Measurements from ENCODE around the gene OPN4. TPM values are rescaled to one million over a fixed set of nuclear protein-coding genes. Genes with fewer than 3 reads are reported as not detected.

The OPN4 gene
- total and polyA plus RNA-seq, 9 of the 15 experiments (the other 6 are each of a cell fraction or from before 2014, with no cell fraction given): not detected

DNA sequence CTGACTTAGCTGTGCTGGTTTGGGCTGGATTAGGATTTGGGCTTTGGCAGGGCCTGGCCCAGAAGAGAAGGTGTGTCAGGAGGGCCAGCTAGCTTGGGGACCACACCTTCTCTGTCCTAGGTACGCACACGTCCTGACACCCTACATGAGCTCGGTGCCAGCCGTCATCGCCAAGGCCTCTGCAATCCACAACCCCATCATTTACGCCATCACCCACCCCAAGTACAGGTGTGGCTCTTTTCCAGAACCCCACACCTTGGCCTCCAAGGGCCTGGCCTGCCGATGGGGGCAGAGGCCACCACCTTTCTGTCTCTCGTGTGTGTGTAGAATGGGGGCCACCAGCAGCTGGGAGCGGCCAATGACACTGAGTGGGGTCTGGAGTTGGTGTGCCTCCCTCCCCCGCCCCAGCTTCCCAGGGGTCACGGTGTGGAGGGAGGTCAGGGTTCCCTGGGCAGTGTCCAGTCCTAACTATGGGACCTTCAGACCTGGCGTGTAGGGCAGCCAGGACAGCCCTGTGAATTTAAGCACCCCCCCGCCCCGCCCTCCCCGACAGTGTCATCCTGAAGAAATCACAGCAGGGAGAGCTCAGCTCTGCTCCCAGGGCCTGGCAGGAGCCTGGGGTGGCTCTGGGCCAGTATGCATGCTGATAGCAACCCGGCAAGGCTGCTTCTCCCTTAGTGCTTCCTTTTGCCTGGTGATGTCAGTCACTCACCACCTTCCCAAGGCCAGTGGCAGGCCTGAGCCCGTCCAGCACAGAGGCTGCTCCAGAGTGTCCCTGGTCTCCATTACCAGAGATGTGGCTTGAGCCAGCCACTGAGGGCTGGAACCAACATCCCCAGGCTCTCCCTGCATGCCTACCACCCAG is 7.0 kb downstream of the OPN4 start:
- no TSS peak for BruUV-seq (replicated peaks)
- no peak for ATAC-seq
- intact Hi-C loops (cut with micrococcal nuclease): no loop called here
- H3K36me3 ChIP-seq (ENCODE audit: control insufficient read depth, insufficient read depth, low read length): no peaks in the 10 kb centered on the region
- H3K9ac ChIP-seq (ENCODE audit: insufficient read depth in 1 of 2, low read depth in 2 of 2, low read length in 2 of 2): no peak overlapping the region
- H3K9me1 ChIP-seq (ENCODE audit: control insufficient read depth, insufficient read depth, low read length): no peaks in the 10 kb centered on the region
- no peak for FAIRE-seq
- H3K27me3 ChIP-seq (ENCODE audit: control insufficient read depth in 2 of 2, insufficient read depth in 2 of 2, low read length in 2 of 2): peaks cover 8 to 92% of the 10 kb centered on the region in 2 experiments; a peak in 4 of 5 replicates
- H3K9me3 ChIP-seq (replicated peaks; ENCODE audit: control insufficient read depth, insufficient read depth, low read depth, low read length): no peaks in the 10 kb centered on the region
- no peak overlapping the region for H3K4me2 ChIP-seq (ENCODE audit: insufficient read depth, low read length)
- CTCF ChIA-PET (ENCODE audit: low intra/inter-chr PET ratio): no interaction called here
- DNase-seq (ENCODE audit: extremely low read depth in 1 of 4, low spot score in 3 of 4): no peak
- H3K4me3 ChIP-seq: no peak overlapping the region
- in situ Hi-C loops (cut with MboI): no loop called here
- no peaks in the 10 kb centered on the region for H4K20me1 ChIP-seq (replicated peaks; ENCODE audit: control insufficient read depth, insufficient read depth, low read length)
- POLR2A ChIA-PET: interaction anchor here (0.5 to 1.1 kb wide), 3 partner anchors 9 to 15 kb away, joined by 3 to 4 read pairs (median 3); no protein-coding TSS in a partner anchor
- WGBS (ENCODE audit: insufficient coverage, low coverage, missing lambda C conversion rate): 0% methylated on average over 7 of the region's 17 CpGs
- no peak overlapping the region for H2AFZ ChIP-seq (ENCODE audit: low read depth, low read length)
- H3K79me2 ChIP-seq (ENCODE audit: control insufficient read depth, insufficient read depth, low read length): no peaks in the 10 kb centered on the region
- no peak overlapping the region for H3K27ac ChIP-seq (ENCODE audit: extremely low read depth, low read depth, low read length)
- H3K4me1 ChIP-seq (replicated peaks in 1 of 2; ENCODE audit: control insufficient read depth in 2 of 2, insufficient read depth in 2 of 2, low read length in 2 of 2): no peaks in the 10 kb centered on the region; a peak in 1 of 5 replicates
- no peak for TF ChIP-seq ATF1 (CRISPR knock-in tag; IDR thresholded peaks at IDR 0.05)
- TF ChIP-seq ATF1 (tag; IDR thresholded peaks at IDR 0.05): no peak
- TF ChIP-seq, protein P1, sequence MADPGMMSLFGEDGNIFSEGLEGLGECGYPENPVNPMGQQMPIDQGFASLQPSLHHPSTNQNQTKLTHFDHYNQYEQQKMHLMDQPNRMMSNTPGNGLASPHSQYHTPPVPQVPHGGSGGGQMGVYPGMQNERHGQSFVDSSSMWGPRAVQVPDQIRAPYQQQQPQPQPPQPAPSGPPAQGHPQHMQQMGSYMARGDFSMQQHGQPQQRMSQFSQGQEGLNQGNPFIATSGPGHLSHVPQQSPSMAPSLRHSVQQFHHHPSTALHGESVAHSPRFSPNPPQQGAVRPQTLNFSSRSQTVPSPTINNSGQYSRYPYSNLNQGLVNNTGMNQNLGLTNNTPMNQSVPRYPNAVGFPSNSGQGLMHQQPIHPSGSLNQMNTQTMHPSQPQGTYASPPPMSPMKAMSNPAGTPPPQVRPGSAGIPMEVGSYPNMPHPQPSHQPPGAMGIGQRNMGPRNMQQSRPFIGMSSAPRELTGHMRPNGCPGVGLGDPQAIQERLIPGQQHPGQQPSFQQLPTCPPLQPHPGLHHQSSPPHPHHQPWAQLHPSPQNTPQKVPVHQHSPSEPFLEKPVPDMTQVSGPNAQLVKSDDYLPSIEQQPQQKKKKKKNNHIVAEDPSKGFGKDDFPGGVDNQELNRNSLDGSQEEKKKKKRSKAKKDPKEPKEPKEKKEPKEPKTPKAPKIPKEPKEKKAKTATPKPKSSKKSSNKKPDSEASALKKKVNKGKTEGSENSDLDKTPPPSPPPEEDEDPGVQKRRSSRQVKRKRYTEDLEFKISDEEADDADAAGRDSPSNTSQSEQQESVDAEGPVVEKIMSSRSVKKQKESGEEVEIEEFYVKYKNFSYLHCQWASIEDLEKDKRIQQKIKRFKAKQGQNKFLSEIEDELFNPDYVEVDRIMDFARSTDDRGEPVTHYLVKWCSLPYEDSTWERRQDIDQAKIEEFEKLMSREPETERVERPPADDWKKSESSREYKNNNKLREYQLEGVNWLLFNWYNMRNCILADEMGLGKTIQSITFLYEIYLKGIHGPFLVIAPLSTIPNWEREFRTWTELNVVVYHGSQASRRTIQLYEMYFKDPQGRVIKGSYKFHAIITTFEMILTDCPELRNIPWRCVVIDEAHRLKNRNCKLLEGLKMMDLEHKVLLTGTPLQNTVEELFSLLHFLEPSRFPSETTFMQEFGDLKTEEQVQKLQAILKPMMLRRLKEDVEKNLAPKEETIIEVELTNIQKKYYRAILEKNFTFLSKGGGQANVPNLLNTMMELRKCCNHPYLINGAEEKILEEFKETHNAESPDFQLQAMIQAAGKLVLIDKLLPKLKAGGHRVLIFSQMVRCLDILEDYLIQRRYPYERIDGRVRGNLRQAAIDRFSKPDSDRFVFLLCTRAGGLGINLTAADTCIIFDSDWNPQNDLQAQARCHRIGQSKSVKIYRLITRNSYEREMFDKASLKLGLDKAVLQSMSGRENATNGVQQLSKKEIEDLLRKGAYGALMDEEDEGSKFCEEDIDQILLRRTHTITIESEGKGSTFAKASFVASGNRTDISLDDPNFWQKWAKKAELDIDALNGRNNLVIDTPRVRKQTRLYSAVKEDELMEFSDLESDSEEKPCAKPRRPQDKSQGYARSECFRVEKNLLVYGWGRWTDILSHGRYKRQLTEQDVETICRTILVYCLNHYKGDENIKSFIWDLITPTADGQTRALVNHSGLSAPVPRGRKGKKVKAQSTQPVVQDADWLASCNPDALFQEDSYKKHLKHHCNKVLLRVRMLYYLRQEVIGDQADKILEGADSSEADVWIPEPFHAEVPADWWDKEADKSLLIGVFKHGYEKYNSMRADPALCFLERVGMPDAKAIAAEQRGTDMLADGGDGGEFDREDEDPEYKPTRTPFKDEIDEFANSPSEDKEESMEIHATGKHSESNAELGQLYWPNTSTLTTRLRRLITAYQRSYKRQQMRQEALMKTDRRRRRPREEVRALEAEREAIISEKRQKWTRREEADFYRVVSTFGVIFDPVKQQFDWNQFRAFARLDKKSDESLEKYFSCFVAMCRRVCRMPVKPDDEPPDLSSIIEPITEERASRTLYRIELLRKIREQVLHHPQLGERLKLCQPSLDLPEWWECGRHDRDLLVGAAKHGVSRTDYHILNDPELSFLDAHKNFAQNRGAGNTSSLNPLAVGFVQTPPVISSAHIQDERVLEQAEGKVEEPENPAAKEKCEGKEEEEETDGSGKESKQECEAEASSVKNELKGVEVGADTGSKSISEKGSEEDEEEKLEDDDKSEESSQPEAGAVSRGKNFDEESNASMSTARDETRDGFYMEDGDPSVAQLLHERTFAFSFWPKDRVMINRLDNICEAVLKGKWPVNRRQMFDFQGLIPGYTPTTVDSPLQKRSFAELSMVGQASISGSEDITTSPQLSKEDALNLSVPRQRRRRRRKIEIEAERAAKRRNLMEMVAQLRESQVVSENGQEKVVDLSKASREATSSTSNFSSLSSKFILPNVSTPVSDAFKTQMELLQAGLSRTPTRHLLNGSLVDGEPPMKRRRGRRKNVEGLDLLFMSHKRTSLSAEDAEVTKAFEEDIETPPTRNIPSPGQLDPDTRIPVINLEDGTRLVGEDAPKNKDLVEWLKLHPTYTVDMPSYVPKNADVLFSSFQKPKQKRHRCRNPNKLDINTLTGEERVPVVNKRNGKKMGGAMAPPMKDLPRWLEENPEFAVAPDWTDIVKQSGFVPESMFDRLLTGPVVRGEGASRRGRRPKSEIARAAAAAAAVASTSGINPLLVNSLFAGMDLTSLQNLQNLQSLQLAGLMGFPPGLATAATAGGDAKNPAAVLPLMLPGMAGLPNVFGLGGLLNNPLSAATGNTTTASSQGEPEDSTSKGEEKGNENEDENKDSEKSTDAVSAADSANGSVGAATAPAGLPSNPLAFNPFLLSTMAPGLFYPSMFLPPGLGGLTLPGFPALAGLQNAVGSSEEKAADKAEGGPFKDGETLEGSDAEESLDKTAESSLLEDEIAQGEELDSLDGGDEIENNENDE (IDR thresholded peaks at IDR 0.05; ENCODE audit: low read depth, low read length): no peak
- TF ChIP-seq, protein P2, sequence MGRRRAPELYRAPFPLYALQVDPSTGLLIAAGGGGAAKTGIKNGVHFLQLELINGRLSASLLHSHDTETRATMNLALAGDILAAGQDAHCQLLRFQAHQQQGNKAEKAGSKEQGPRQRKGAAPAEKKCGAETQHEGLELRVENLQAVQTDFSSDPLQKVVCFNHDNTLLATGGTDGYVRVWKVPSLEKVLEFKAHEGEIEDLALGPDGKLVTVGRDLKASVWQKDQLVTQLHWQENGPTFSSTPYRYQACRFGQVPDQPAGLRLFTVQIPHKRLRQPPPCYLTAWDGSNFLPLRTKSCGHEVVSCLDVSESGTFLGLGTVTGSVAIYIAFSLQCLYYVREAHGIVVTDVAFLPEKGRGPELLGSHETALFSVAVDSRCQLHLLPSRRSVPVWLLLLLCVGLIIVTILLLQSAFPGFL (CRISPR knock-in tag; IDR thresholded peaks at IDR 0.05): no peak
- no peak for TF ChIP-seq FOXA1 (IDR thresholded peaks at IDR 0.05; ENCODE audit: borderline replicate concordance)
- no peak for TF ChIP-seq TBP (optimal IDR thresholded peaks at IDR 0.05; ENCODE audit: low read depth, low read length)
- TF ChIP-seq ZNF589 (CRISPR knock-in tag; IDR thresholded peaks at IDR 0.05; ENCODE audit: low read depth): no peak
- no peak for TF ChIP-seq U2AF1 (optimal IDR thresholded peaks at IDR 0.05; ENCODE audit: low read depth, low read length)
- TF ChIP-seq RB1 (IDR thresholded peaks at IDR 0.05; ENCODE audit: low read depth): no peak
- no peak for TF ChIP-seq ZNF76 (CRISPR knock-in tag; IDR thresholded peaks at IDR 0.05; ENCODE audit: borderline replicate concordance)
